AG04449 (cell line): ENCODE results near the gene NTSR1.

ENCODE experiments used
- CTCF ChIA-PET: fragments of 350-600 bp; formaldehyde crosslinking; extraction: SDS; loops from one replicate; lab custom pipeline; 2021; ENCODE audit warnings: antibody characterized with exemption; lab: Yijun Ruan, JAX
- POLR2A ChIA-PET: fragments of 400-600, 350-600 bp; formaldehyde crosslinking; extraction: SDS; loops from one replicate; lab custom pipeline; 2020; ENCODE audit warnings: antibody characterized with exemption, inconsistent platforms; lab: Yijun Ruan, JAX
- DNase-seq: peaks from one replicate; pipeline ENCODE4 v3.0.0-alpha.2; 2010; ENCODE audit warnings: low read depth, low spot score
- H3K4me3 ChIP-seq: 2 replicates; pipeline ENCODE4 v1.5.1; 2011; ENCODE audit warnings: low read depth, mild to moderate bottlenecking, control low read depth, low read length
- CTCF ChIP-seq: IDR thresholded peaks from one replicate; pipeline ENCODE4 v1.5.1; 2011; ENCODE audit warnings: mild to moderate bottlenecking, moderate library complexity, low read length, control low read depth, inconsistent platforms; ENCODE audit not compliant: insufficient read depth; ENCODE audit errors: missing control alignments

Gene NTSR1

GRCh38 chr20:62775206-62775605 lies 66.6 kb downstream of the NTSR1 start:
- no peak for TF ChIP-seq CTCF
- ChIA-PET CTCF (interaction anchor here (1.0 to 2.0 kb wide), 2 partner anchors 10 to 17 kb away, joined by 3 to 7 read pairs; no protein-coding TSS in a partner anchor), POLR2A (no interaction called here)
- H3K4me3 ChIP-seq, result no peak overlapping the region
- no peak for DNase-seq

GRCh38 chr20:62776035-62776691 lies 67.5 kb downstream of the NTSR1 start:
- no peak for DNase-seq
- no peak for TF ChIP-seq CTCF
- H3K4me3 ChIP-seq, result no peak overlapping the region
- ChIA-PET CTCF (interaction anchor here (1.0 to 2.0 kb wide), 2 partner anchors 13 to 16 kb away, joined by 3 to 7 read pairs; no protein-coding TSS in a partner anchor), POLR2A (no interaction called here)

GRCh38 chr20:62776692-62777527 lies 68.3 kb downstream of the NTSR1 start:
- ChIA-PET POLR2A (no interaction called here), CTCF (no interaction called here)
- H3K4me3 ChIP-seq, result no peak overlapping the region
- no peak for TF ChIP-seq CTCF
- DNase-seq, result no peak

GRCh38 chr20:62777528-62777830 lies 68.8 kb downstream of the NTSR1 start:
- no peak for DNase-seq
- no peak for TF ChIP-seq CTCF

GRCh38 chr20:62778058-62778457 lies 69.4 kb downstream of the NTSR1 start:
- no peak overlapping the region for H3K4me3 ChIP-seq
- ChIA-PET POLR2A (no interaction called here), CTCF (no interaction called here)
- DNase-seq, result no peak
- TF ChIP-seq CTCF, result no peak

More at GRCh38 chr20:62777528-62777830, 68.8 kb downstream of the NTSR1 start:
- ChIA-PET POLR2A (no interaction called here), CTCF (no interaction called here)
- H3K4me3 ChIP-seq, result no peak overlapping the region
